Endothelial cell of umbilical vein (primary cell): Measurements from ENCODE around the gene SULF2. TPM values are rescaled to one million over a fixed set of nuclear protein-coding genes. Genes with fewer than 3 reads are reported as not detected.

Experiments
- BruUV-seq: library from RNA; stranded (reverse); fragments of 400-500 nt; replicated peaks from 2 replicates; lab custom pipeline; 2021; lab: Mats Ljungman, UMichigan
- CTCF ChIA-PET: fragments of 300-600, 350-600 bp; sonication (Branson Sonifier 250); formaldehyde crosslinking; loops from one replicate; lab custom pipeline; 2021; ENCODE audit warnings: antibody characterized with exemption, inconsistent platforms; lab: Charles Lee
- POLR2A ChIA-PET: fragments of 300-600, 350-600 bp; sonication (Branson Sonifier 250); formaldehyde crosslinking; loops from one replicate; lab custom pipeline; 2021; ENCODE audit warnings: antibody characterized with exemption, inconsistent platforms; lab: Charles Lee
- DNase-seq: peaks from one replicate; pipeline ENCODE4 v3.0.0-alpha.2; 2011; ENCODE audit warnings: low read depth, low spot score
- FAIRE-seq: peaks from 2 replicates; lab custom pipeline; 2011; peaks lifted over from hg19 to GRCh38; lab: Jason Lieb, UNC
- H2AFZ ChIP-seq: 2 replicates; pipeline ENCODE4 v1.6.0; 2012; ENCODE audit warnings: low read depth, low read length, control low read depth, inconsistent platforms
- H3K27ac ChIP-seq: 2 replicates; pipeline ENCODE4 v1.5.1; 2011; ENCODE audit warnings: low read depth, mild to moderate bottlenecking, control low read depth, low read length, moderate library complexity; ENCODE audit not compliant: insufficient read depth
- H3K27me3 ChIP-seq, 2 experiments: 2 replicates each; pipeline versions ENCODE4 v1.6.0 to v1.6.1; 2011; ENCODE audit warnings: low read length in 2 of 2, mixed read lengths in 1 of 2; ENCODE audit not compliant: control insufficient read depth in 2 of 2, insufficient read depth in 2 of 2
- H3K36me3 ChIP-seq, 2 experiments: 2 replicates in 1 of 2; 3 replicates in 1 of 2; pipeline ENCODE4 v1.5.1; 2011; ENCODE audit warnings: low read length in 2 of 2, mild to moderate bottlenecking in 1 of 2, moderate library complexity in 1 of 2; ENCODE audit not compliant: control insufficient read depth in 2 of 2, insufficient read depth in 2 of 2; ENCODE audit errors: extremely low read depth in 1 of 2
- H3K4me1 ChIP-seq: 3 replicates; pipeline ENCODE4 v1.5.1; 2011; ENCODE audit warnings: mild to moderate bottlenecking, low read length; ENCODE audit not compliant: control insufficient read depth, insufficient read depth; ENCODE audit errors: extremely low read depth
- H3K4me2 ChIP-seq: 2 replicates; pipeline ENCODE4 v1.6.1; 2011; ENCODE audit warnings: low read length, control low read depth, mixed read lengths; ENCODE audit not compliant: insufficient read depth
- H3K4me3 ChIP-seq, 3 experiments: fragments of 200-600 bp in 1 of 3; sonication (generic), shearing (Covaris generic) in 1 of 3; replicated peaks in 1 of 3; 2 replicates each; pipeline ENCODE4 v1.5.1; 2011 to 2016; ENCODE audit warnings: control low read depth in 3 of 3, low read length in 3 of 3, mild to moderate bottlenecking in 2 of 3, inconsistent platforms in 1 of 3, low read depth in 1 of 3, moderate library complexity in 1 of 3; ENCODE audit not compliant: insufficient read depth in 1 of 3
- H3K79me2 ChIP-seq: 2 replicates; pipeline ENCODE4 v1.6.0; 2012; ENCODE audit warnings: low read length, inconsistent platforms; ENCODE audit not compliant: control insufficient read depth, insufficient read depth
- H3K9ac ChIP-seq: replicated peaks from 2 replicates; pipeline ENCODE3; 2011; ENCODE audit warnings: low read length, control low read depth; ENCODE audit not compliant: insufficient read depth; ENCODE audit errors: extremely low read depth
- H3K9me1 ChIP-seq: replicated peaks from 3 replicates; pipeline ENCODE4 v1.6.0; 2011; ENCODE audit warnings: mild to moderate bottlenecking, low read length; ENCODE audit not compliant: control insufficient read depth, insufficient read depth; ENCODE audit errors: extremely low read depth
- H3K9me3 ChIP-seq: replicated peaks from 2 replicates; pipeline ENCODE4 v1.5.1; 2012; ENCODE audit warnings: low read length, inconsistent platforms; ENCODE audit not compliant: control insufficient read depth, insufficient read depth
- H4K20me1 ChIP-seq: replicated peaks from 2 replicates; pipeline ENCODE3; 2011; ENCODE audit warnings: mild to moderate bottlenecking, low read length; ENCODE audit not compliant: control insufficient read depth, insufficient read depth; ENCODE audit errors: extremely low read depth
- CTCF ChIP-seq, 2 donors: IDR thresholded peaks; 1 replicate in 1 of 2; 2 replicates in 1 of 2; pipeline ENCODE4 v1.5.1; 2011; ENCODE audit warnings: low read length in 2 of 2, mild to moderate bottlenecking in 2 of 2, moderate library complexity in 2 of 2, control low read depth in 1 of 2, inconsistent platforms in 1 of 2, low read depth in 1 of 2; ENCODE audit not compliant: insufficient read depth in 1 of 2; ENCODE audit errors: extremely low read depth in 1 of 2
- EZH2 ChIP-seq: IDR thresholded peaks from 2 replicates; pipeline ENCODE4 v1.6.1; 2012; ENCODE audit warnings: borderline replicate concordance, low read depth, mild to moderate bottlenecking, moderate library complexity, low read length, inconsistent platforms; ENCODE audit not compliant: severe bottlenecking
- FOS ChIP-seq: IDR thresholded peaks from 2 replicates; pipeline ENCODE4 v1.6.1; 2011; ENCODE audit warnings: mild to moderate bottlenecking, low read length, moderate library complexity, borderline replicate concordance; ENCODE audit not compliant: insufficient read depth
- GATA2 ChIP-seq: IDR thresholded peaks from 2 replicates; pipeline ENCODE4 v1.7.0; 2011; ENCODE audit warnings: low read depth, mild to moderate bottlenecking, moderate library complexity, mixed read lengths, low read length; ENCODE audit not compliant: insufficient read length, insufficient read depth
- JUN ChIP-seq: IDR thresholded peaks from 2 replicates; pipeline ENCODE4 v1.6.1; 2011; ENCODE audit warnings: borderline replicate concordance, low read depth; ENCODE audit not compliant: insufficient read length, insufficient read depth
- MAX ChIP-seq: IDR thresholded peaks from 2 replicates; pipeline ENCODE4 v1.6.1; 2011; ENCODE audit not compliant: insufficient read depth, insufficient read length
- MYC ChIP-seq: IDR thresholded peaks from one replicate; pipeline ENCODE4 v1.6.1; 2011; ENCODE audit warnings: mild to moderate bottlenecking, low read depth, low read length
- POLR2A ChIP-seq: IDR thresholded peaks from 2 replicates; pipeline ENCODE4 v1.6.1; 2012; ENCODE audit warnings: low read depth, mild to moderate bottlenecking, control low read depth, low read length
- POLR2AphosphoS5 ChIP-seq: IDR thresholded peaks from 2 replicates; pipeline ENCODE4 v1.6.1; 2012; ENCODE audit warnings: low read depth, mild to moderate bottlenecking, control low read depth, low read length, moderate library complexity; ENCODE audit not compliant: insufficient read depth
- dilution Hi-C: fragments of 300-500 bp; cut with MboI; formaldehyde crosslinking; loops from one replicate; pipeline ENCODE4 v1.15.0; 2019; ENCODE audit warnings: low sequenced_read_pairs; ENCODE audit not compliant: extremely low pct_ligation_motif_present
- intact Hi-C: fragments of 100-400 bp; cut with micrococcal nuclease; formaldehyde crosslinking; loops from one replicate; pipeline ENCODE4 v1.10.0; 2022
- polyA plus RNA-seq, 4 experiments: library from polyadenylated mRNA; depleted of rRNA in 3 of 4; stranded (reverse) in 3 of 4; unstranded in 1 of 4; fragments of >200 nt; gene quantifications; 2 replicates each; pipeline versions ENCODE4 v1.2.1 to v1.2.3, GENCODE V29; 2011 to 2012; ENCODE audit warnings: missing spikeins in 1 of 4
- total RNA-seq: library from RNA; stranded (reverse); gene quantifications from 2 replicates; pipeline ENCODE4 v1.2.3, GENCODE V29; 2021

The SULF2 gene
- total and polyA plus RNA-seq, 2 donors (not counting 3 experiments of a cell fraction or from before 2014, with no cell fraction given) = 58.5 to 160 TPM

DNA sequence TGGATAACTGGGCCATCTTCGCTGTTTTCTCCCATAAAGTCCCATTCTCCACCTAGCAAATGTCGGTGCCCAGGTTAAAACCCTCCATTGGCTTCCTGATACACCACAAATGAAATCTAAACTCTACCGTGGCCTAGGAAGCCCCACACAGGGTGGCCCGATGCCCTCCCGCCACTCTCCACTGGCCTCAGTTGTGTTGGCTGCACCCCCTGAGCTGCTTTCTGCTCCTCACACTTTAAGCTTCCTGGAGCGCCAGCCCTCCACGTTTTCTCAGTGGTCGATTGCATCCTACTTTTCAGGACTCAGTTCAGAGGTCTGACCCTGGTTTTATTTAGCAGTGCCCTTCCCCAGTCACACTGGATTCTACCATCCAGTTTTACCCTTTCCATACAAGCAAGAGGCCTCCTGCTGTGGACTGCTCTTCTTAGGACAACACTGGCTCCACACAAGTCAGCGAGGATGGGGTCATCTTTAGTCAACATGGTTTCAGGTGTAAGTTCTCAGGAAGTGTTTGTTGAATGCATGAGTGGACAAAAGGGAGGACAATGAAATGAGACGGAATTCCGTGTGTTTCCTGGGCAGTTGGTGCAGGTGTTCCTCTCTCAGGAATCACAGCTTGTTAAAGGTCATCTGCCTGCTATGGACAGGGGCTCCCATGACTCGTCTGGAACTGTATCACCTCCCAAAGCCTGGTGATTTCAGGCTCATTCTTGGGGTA is 124.1 kb downstream of the SULF2 start:
- FAIRE-seq (no peak), DNase-seq (no peak)
- no peak overlapping the region for H3K9ac ChIP-seq
- no peaks in the 10 kb centered on the region for H3K9me3 ChIP-seq
- TF ChIP-seq POLR2A = no peak
- BruUV-seq = no TSS peak
- no peak overlapping the region for H3K27ac ChIP-seq
- no peaks in the 10 kb centered on the region for H3K79me2 ChIP-seq
- CTCF ChIA-PET = interaction anchor here (1.4 to 9.7 kb wide), 3 partner anchors 8 to 960 kb away, joined by 6 to 158 read pairs (median 6); no protein-coding TSS in a partner anchor
- peaks cover 0 to 3% of the 10 kb centered on the region in 2 experiments for H3K36me3 ChIP-seq
- no peaks in the 10 kb centered on the region for H3K9me1 ChIP-seq
- no peaks in the 10 kb centered on the region for H4K20me1 ChIP-seq
- no peak overlapping the region for H3K4me3 ChIP-seq
- no peak overlapping the region for H3K4me2 ChIP-seq
- H3K4me1 ChIP-seq = peaks cover 7% of the 10 kb centered on the region
- intact Hi-C loops = no loop called here
- POLR2A ChIA-PET = no interaction called here
- H2AFZ ChIP-seq = no peak overlapping the region
- dilution Hi-C loops = no loop called here
- H3K27me3 ChIP-seq = no peaks in the 10 kb centered on the region

- H4K20me1 ChIP-seq = no peaks in the 10 kb centered on the region
- TF ChIP-seq EZH2 (no peak), FOS (no peak), JUN (no peak), POLR2A (no peak), MYC (no peak), MAX (no peak), CTCF (IDR thresholded peaks at IDR 0.05; ENCODE audit: extremely low read depth in 1 of 2, insufficient read depth in 1 of 2, low read depth in 1 of 2, low read length in 2 of 2) (no peak), POLR2AphosphoS5 (no peak), GATA2 (no peak)
- H3K4me1 ChIP-seq = peaks cover 7% of the 10 kb centered on the region
- no peaks in the 10 kb centered on the region for H3K79me2 ChIP-seq
- no peak overlapping the region for H3K4me3 ChIP-seq
- intact Hi-C loops (no loop called here), dilution Hi-C loops (no loop called here)
- no peak overlapping the region for H2AFZ ChIP-seq
- no peak overlapping the region for H3K4me2 ChIP-seq
- ChIA-PET POLR2A (no interaction called here), CTCF (interaction anchor here (1.4 to 9.7 kb wide), 4 partner anchors 8 to 960 kb away, joined by 6 to 158 read pairs (median 6); no protein-coding TSS in a partner anchor)
- H3K27ac ChIP-seq = no peak overlapping the region
- H3K27me3 ChIP-seq = no peaks in the 10 kb centered on the region
- H3K9me1 ChIP-seq = no peaks in the 10 kb centered on the region
- DNase-seq (no peak), FAIRE-seq (no peak)
- no peaks in the 10 kb centered on the region for H3K9me3 ChIP-seq
- peaks cover 0 to 3% of the 10 kb centered on the region in 2 experiments for H3K36me3 ChIP-seq
- no TSS peak for BruUV-seq
- H3K9ac ChIP-seq = no peak overlapping the region
Measured at GRCh38 chr20:47660602-47660905, 124.7 kb downstream of the SULF2 start.
